ENCODE results near the gene SNX22. TPM values are rescaled to one million over a fixed set of nuclear protein-coding genes. Genes with fewer than 3 reads are reported as not detected.

Gene SNX22
- total and polyA plus RNA-seq, 4 donors, result 2.2 to 37.4 (median 3.1) TPM

DNA sequence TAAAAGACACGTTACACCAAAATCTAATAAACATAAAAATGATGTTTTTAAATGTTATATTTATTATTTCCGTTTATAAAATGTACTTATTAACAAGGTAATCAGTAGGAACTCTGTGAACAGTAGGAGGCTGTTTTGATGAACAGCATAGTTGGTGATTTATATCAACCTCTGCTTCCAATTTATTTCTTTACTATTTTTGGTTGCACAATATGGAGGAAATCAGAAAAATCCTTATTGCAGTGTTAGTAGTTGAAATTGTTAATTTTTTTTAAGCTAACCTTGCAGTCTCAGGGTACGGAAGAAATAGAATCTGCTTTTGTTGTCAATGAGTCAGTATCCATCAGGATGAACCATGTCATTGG lies 5.0 kb upstream of the SNX22 start (continued):
- TF ChIP-seq, protein P1, sequence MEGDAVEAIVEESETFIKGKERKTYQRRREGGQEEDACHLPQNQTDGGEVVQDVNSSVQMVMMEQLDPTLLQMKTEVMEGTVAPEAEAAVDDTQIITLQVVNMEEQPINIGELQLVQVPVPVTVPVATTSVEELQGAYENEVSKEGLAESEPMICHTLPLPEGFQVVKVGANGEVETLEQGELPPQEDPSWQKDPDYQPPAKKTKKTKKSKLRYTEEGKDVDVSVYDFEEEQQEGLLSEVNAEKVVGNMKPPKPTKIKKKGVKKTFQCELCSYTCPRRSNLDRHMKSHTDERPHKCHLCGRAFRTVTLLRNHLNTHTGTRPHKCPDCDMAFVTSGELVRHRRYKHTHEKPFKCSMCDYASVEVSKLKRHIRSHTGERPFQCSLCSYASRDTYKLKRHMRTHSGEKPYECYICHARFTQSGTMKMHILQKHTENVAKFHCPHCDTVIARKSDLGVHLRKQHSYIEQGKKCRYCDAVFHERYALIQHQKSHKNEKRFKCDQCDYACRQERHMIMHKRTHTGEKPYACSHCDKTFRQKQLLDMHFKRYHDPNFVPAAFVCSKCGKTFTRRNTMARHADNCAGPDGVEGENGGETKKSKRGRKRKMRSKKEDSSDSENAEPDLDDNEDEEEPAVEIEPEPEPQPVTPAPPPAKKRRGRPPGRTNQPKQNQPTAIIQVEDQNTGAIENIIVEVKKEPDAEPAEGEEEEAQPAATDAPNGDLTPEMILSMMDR (IDR thresholded peaks at IDR 0.05; ENCODE audit: low read depth, low read length, missing input control), result no peak
- no peak for TF ChIP-seq FOXA1 (IDR thresholded peaks at IDR 0.05)
- TF ChIP-seq YY1 (IDR thresholded peaks at IDR 0.05), result no peak

DNA sequence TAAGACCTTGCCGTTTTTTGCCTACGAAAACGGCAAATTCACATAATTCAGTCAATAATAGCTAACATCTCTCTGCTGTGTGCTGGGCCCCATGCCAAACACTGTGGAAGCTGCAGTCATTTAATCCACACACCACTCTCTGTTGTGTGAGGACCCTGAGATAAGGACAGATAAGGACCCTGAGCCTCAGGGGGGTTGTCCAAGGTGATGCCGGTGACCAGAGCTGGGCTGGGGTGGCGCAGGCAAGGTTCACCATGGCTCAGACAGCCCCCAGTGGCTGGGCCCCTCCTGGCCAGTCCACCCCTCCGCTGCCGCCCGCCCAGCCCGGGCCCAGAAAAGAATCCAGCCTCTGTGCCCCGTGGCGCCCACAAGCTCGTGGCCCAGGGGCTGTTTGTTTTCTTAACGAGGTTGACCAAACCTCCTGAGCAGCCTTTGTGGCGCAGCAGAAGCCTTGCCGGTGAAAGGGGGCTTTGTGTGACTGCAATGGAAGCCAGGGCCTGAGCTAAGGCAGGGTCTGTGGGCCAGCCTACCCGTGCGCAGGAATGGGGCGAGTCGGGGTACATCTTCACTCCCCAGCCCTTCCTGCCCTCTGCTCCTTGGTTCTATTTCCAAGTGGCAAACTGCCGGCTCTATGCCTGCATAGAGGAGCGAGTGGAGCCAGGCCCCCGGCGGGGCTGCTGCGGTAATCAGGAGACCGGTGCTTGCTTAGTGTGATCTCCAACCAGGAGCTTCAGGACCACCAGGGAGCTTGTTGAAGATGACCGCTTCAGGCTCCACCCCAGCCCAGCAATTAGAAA lies 4.4 kb upstream of the SNX22 start:
- Histone ChIP-seq H3K4me3 (ENCODE audit: low read depth in 1 of 3, low read length in 3 of 3) (no peak overlapping the region), H3K27ac (ENCODE audit: low read depth in 1 of 2, low read length in 2 of 2) (no peak overlapping the region), H3K36me3 (ENCODE audit: control insufficient read depth in 4 of 4, insufficient read depth in 3 of 4, low read depth in 1 of 4, low read length in 3 of 4) (peaks cover 0 to 28% (median 8%) of the 10 kb centered on the region in 4 donors), H3K9ac (ENCODE audit: low read depth in 1 of 2, low read length in 2 of 2) (no peak overlapping the region), H3K9me3 (ENCODE audit: control insufficient read depth in 4 of 4, low read length in 3 of 4) (no peaks in the 10 kb centered on the region), H3K27me3 (ENCODE audit: control insufficient read depth in 4 of 4, insufficient read depth in 4 of 4, low read length in 3 of 4) (no peaks in the 10 kb centered on the region), H3K4me1 (ENCODE audit: control insufficient read depth in 4 of 4, insufficient read depth in 4 of 4, low read length in 3 of 4) (peaks cover 6 to 13% (median 10%) of the 10 kb centered on the region in 4 donors)
- WGBS, result 83% methylated on average over 26 of the region's 26 CpGs
- no peak for TF ChIP-seq FOXA2 (IDR thresholded peaks at IDR 0.05)
- no peak for TF ChIP-seq JUND (IDR thresholded peaks at IDR 0.05)
- no peak for TF ChIP-seq RAD21 (IDR thresholded peaks at IDR 0.05)
- TF ChIP-seq, protein P1 (IDR thresholded peaks at IDR 0.05; ENCODE audit: low read depth, low read length, missing input control), result no peak
- TF ChIP-seq, protein P2, sequence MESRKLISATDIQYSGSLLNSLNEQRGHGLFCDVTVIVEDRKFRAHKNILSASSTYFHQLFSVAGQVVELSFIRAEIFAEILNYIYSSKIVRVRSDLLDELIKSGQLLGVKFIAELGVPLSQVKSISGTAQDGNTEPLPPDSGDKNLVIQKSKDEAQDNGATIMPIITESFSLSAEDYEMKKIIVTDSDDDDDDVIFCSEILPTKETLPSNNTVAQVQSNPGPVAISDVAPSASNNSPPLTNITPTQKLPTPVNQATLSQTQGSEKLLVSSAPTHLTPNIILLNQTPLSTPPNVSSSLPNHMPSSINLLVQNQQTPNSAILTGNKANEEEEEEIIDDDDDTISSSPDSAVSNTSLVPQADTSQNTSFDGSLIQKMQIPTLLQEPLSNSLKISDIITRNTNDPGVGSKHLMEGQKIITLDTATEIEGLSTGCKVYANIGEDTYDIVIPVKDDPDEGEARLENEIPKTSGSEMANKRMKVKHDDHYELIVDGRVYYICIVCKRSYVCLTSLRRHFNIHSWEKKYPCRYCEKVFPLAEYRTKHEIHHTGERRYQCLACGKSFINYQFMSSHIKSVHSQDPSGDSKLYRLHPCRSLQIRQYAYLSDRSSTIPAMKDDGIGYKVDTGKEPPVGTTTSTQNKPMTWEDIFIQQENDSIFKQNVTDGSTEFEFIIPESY (IDR thresholded peaks at IDR 0.05), result no peak
- TF ChIP-seq, protein P3, sequence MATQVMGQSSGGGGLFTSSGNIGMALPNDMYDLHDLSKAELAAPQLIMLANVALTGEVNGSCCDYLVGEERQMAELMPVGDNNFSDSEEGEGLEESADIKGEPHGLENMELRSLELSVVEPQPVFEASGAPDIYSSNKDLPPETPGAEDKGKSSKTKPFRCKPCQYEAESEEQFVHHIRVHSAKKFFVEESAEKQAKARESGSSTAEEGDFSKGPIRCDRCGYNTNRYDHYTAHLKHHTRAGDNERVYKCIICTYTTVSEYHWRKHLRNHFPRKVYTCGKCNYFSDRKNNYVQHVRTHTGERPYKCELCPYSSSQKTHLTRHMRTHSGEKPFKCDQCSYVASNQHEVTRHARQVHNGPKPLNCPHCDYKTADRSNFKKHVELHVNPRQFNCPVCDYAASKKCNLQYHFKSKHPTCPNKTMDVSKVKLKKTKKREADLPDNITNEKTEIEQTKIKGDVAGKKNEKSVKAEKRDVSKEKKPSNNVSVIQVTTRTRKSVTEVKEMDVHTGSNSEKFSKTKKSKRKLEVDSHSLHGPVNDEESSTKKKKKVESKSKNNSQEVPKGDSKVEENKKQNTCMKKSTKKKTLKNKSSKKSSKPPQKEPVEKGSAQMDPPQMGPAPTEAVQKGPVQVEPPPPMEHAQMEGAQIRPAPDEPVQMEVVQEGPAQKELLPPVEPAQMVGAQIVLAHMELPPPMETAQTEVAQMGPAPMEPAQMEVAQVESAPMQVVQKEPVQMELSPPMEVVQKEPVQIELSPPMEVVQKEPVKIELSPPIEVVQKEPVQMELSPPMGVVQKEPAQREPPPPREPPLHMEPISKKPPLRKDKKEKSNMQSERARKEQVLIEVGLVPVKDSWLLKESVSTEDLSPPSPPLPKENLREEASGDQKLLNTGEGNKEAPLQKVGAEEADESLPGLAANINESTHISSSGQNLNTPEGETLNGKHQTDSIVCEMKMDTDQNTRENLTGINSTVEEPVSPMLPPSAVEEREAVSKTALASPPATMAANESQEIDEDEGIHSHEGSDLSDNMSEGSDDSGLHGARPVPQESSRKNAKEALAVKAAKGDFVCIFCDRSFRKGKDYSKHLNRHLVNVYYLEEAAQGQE (IDR thresholded peaks at IDR 0.05), result no peak
- TF ChIP-seq GABPA (IDR thresholded peaks at IDR 0.05 in 1 of 2, conservative IDR thresholded peaks at IDR 0.05 in 1 of 2), result no peak
- TF ChIP-seq EGR1 (IDR thresholded peaks at IDR 0.05; ENCODE audit: low read depth in 2 of 2), result no peak
- TF ChIP-seq, protein P4, sequence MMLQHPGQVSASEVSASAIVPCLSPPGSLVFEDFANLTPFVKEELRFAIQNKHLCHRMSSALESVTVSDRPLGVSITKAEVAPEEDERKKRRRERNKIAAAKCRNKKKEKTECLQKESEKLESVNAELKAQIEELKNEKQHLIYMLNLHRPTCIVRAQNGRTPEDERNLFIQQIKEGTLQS (IDR thresholded peaks at IDR 0.05), result no peak
- no peak for TF ChIP-seq HNF4G (IDR thresholded peaks at IDR 0.05)
- no peak for TF ChIP-seq HNF4A (conservative IDR thresholded peaks at IDR 0.05)
- TF ChIP-seq, protein P5, sequence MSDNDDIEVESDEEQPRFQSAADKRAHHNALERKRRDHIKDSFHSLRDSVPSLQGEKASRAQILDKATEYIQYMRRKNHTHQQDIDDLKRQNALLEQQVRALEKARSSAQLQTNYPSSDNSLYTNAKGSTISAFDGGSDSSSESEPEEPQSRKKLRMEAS (IDR thresholded peaks at IDR 0.05), result no peak
- no peak for TF ChIP-seq SP1 (IDR thresholded peaks at IDR 0.05)
- no peak for TF ChIP-seq TAF1 (conservative IDR thresholded peaks at IDR 0.05)
- TF ChIP-seq RXRA (IDR thresholded peaks at IDR 0.05), result no peak
- no peak for TF ChIP-seq YY1 (IDR thresholded peaks at IDR 0.05)
- no peak for TF ChIP-seq FOXA1 (IDR thresholded peaks at IDR 0.05)
- no peak for TF ChIP-seq NR2F2 (IDR thresholded peaks at IDR 0.05)
- no peak for DNase-seq (ENCODE audit: low spot score)

Measured in liver (tissue), 9 donors.